OCI-LY1 (cell line): ENCODE measurements around the gene LY6G5C.

Experiments
- EZH2 ChIP-seq: fragments of 200-600 bp; sonication (generic), shearing (Covaris generic); IDR thresholded peaks from 2 replicates; pipeline ENCODE4 v1.8.0; 2017; ENCODE audit warnings: borderline replicate concordance, mixed run types, mild to moderate bottlenecking, antibody characterized with exemption, low read length, moderate library complexity, mixed read lengths
- TF ChIP-seq, protein P1 (sequence below): fragments of 200-600 bp; sonication (generic), shearing (Covaris generic); IDR thresholded peaks from 2 replicates; pipeline ENCODE4 v1.5.1; 2017; ENCODE audit warnings: mild to moderate bottlenecking, antibody characterized with exemption, low read length, moderate library complexity, mixed read lengths

GRCh38 chr6:31657406-31658157 is 23.3 kb downstream of the LY6G5C start:
- TF ChIP-seq, protein P1, sequence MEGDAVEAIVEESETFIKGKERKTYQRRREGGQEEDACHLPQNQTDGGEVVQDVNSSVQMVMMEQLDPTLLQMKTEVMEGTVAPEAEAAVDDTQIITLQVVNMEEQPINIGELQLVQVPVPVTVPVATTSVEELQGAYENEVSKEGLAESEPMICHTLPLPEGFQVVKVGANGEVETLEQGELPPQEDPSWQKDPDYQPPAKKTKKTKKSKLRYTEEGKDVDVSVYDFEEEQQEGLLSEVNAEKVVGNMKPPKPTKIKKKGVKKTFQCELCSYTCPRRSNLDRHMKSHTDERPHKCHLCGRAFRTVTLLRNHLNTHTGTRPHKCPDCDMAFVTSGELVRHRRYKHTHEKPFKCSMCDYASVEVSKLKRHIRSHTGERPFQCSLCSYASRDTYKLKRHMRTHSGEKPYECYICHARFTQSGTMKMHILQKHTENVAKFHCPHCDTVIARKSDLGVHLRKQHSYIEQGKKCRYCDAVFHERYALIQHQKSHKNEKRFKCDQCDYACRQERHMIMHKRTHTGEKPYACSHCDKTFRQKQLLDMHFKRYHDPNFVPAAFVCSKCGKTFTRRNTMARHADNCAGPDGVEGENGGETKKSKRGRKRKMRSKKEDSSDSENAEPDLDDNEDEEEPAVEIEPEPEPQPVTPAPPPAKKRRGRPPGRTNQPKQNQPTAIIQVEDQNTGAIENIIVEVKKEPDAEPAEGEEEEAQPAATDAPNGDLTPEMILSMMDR, result no peak
- no peak for TF ChIP-seq EZH2
